WTC11 (cell line): ENCODE measurements around the gene DLG5.

Experiments
- FOXP1 ChIP-seq: sonication (generic); formaldehyde crosslinking; IDR thresholded peaks from 2 replicates; pipeline ENCODE4 v1.8.0; 2022; ENCODE audit warnings: missing genetic modification reagents, mild to moderate bottlenecking, moderate library complexity, borderline replicate concordance
- ZNF121 ChIP-seq: sonication (generic); formaldehyde crosslinking; IDR thresholded peaks from 2 replicates; pipeline ENCODE4 v1.8.0; 2023; ENCODE audit warnings: missing genetic modification reagents
- TF ChIP-seq, protein P1 (sequence below): fragments of 200-600 bp; IDR thresholded peaks from 2 replicates; pipeline ENCODE4 v1.8.0; 2022; ENCODE audit warnings: antibody characterized with exemption

DNA sequence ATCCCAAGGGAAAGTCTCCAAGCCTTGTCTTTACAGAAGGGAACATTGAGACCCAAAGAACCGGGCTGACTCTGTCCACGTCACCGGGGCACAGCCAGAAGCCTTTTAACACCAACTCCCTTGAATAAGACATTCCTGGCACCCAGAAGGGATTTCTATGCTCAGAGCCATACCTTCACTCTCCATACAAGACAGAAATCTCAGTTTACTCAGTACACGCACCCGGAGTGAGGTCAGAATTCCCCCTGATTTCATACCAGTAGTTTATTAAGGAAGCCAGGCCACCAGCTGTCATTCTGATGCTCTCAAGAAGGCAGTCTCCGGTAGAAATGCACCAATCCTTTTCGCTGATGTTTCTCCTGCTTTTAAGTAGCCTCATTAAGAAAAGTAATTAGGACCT lies 154.7 kb downstream of the DLG5 start:
- TF ChIP-seq FOXP1 (no peak), ZNF121 (CRISPR knock-in tag) (no peak)
- TF ChIP-seq, protein P1, sequence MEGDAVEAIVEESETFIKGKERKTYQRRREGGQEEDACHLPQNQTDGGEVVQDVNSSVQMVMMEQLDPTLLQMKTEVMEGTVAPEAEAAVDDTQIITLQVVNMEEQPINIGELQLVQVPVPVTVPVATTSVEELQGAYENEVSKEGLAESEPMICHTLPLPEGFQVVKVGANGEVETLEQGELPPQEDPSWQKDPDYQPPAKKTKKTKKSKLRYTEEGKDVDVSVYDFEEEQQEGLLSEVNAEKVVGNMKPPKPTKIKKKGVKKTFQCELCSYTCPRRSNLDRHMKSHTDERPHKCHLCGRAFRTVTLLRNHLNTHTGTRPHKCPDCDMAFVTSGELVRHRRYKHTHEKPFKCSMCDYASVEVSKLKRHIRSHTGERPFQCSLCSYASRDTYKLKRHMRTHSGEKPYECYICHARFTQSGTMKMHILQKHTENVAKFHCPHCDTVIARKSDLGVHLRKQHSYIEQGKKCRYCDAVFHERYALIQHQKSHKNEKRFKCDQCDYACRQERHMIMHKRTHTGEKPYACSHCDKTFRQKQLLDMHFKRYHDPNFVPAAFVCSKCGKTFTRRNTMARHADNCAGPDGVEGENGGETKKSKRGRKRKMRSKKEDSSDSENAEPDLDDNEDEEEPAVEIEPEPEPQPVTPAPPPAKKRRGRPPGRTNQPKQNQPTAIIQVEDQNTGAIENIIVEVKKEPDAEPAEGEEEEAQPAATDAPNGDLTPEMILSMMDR: no peak
